NCI-H1930 (cell line): ENCODE results near the gene LTBP1.

Source experiments
- DNase-seq, 2 experiments: peaks; one replicate each; lab custom pipeline; 2025; lab: John Stamatoyannopoulos, UW

The LTBP1 gene

DNA sequence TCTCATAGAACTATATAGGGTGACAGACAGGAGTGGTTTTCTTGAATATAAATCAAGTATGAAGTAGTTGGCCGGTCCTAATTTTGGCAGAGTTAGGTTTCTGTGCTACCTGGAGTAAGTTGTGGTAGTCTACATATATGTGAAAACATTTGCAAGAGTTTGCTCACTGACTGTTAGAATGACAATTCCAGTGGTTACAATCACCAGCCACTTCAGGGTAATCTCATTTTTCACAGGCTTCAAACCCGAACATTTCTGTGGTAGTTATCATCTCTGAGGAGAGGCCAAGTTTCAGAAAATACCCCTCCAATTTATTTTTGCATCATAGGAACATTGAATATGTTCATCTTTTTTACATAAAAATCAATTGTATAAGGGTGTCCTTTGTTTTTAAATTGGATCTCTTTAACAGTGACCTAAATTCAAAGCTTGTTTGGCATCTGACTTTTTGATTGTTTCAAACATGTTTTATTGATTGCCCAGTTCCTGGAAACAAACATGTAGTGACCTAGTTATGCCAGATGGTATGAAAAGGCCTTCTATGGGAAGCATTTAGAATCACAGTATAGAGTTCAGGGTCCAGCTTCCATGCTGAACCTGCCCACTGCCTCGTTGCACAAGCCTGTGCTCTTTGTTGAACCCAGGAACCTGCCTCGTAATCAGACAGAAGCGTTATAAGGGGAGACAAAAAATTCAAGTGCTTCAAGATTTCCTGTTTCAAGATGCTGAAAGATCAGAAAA, 250.6 kb downstream of the LTBP1 start:
- no peak for DNase-seq

DNA sequence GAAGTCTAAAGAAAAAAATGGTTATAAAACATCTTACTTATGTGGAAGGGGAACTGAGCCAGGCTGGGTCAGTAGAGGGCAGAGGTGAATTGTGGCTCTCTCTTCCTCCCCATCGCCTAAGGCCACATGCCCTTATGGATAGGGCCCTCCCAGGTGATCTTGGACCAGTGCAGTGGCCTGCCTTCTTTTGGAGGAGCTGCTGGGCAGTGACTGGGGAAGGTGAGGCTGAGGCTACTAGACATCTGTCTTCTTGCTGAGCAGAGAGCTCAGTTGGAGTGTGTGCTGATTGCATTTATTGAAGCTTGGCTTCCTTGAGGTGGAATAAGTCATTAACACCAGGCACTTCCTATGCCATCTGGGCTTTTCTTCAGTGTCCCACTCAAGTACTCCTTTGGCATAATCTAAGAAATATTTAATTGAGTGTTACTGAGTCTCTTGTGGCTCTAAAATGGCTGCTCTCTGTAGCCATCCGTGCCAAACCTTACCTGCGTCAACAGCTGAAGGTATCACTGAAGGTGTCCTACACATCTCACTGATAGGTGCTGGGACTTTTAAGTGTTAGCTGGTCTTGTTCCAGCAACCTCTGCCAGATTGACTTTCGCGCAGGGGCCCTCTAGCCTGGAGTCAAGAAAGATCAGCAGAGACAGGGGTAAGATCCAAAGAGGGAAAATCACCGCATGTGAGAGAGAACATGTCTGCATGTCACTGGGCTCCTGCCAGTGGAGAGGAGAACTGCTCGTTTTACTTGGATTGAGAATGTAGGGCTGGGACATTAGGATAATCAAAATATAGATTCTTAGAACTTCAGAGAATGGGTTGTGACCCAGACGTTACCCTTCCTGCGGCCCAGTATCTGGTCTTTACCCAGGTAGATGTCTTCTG, 256.1 kb downstream of the LTBP1 start:
- no peak for DNase-seq

DNA sequence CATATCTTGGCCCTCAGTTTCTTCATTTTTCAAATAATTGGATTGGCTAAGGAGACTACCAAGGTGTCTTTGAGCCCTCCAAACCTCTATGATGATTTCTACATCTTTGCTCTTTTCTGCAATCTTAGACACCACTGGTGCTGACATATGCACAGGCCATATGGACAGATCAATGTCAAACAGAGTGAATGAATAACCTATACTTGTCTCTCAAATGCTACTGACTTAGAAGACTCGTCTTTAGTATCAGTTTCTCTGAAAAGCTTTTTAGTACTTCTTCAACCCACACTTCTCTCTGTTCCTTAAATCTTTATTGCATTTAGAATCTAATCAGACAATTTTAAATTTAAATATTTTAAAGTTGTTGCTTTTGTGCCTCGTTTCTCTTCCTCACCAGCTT, 258.2 kb downstream of the LTBP1 start:
- DNase-seq, result no peak

DNA sequence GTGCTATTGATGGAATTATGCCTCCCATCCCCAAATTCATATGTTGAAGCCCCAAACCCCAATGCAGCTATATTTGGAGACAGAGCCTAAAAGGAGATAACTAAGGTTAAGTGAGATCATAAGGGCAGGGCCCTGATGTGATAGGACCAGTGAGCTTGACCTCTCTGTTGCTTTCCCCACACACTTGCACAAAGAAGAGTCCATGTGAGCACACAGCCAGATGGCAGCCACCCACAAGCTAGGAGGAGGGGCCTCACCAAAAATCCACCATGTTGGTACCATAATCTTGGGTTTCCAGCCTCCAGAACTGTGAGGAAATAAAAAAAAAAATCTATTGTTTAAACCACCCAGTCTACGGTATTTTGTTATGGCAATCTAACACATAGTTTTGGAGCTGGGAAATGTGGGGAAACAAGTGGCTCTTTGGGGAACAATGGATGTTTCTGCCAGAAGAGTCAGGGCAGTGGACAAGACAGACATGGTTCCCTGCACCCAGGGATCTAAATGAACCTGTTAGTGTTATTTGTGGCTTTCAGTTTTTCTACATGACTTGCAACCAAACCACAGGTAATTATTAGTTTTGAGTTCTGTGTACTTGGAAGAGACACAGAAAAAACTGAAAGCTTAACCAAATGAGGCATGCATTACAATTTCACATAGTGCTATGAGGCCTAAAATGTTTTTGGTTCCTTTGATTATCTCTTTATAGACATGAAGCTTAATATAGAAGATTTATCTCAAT, 259.1 kb downstream of the LTBP1 start:
- no peak for DNase-seq

DNA sequence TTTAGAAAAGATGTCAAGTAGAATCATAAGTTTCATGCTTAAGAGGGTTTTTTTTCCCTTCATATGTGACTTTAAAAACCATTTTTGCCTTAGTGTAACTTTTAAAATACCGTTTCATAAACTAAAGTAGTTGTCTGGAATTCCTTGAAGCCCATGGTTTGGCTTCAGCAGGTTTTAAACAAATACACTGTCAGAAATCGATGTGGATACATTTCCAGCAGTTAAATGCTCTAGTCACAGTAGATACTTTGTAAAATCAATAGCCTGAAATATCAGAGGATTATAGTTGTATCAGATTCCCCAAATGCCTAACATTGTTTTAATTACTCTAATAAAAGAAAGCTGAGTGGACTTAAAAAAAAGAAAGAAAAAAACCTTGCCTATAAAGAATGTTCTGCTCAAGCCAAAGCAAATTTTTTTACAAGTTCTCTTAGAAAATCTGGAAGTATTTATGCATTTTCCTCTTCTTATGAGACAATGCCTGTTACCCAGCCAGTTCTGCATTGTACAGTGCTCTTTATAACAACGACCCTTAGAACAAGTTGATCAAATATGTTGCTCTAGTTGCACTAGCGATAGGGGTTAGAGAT, 260.5 kb downstream of the LTBP1 start:
- DNase-seq, result no peak

DNA sequence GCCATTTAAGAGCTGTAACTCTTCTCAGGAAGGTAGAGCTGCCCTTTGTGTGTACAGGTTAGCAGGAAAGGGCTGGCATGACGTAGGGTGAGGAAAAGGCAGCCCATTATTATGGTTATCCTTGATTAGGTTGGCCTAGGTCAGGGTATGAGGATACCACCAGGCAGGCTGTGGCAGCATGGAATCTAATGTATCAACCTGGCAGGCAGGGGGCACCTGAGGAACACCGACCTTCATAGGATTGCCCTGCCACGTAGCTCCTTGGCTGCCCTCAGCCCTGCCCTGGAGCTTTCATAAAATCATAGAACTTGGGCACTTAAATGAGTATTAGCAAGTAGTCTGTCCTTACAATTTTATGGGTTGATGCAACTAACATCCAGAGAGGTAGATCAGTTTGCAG, 261.6 kb downstream of the LTBP1 start:
- DNase-seq, result no peak

DNA sequence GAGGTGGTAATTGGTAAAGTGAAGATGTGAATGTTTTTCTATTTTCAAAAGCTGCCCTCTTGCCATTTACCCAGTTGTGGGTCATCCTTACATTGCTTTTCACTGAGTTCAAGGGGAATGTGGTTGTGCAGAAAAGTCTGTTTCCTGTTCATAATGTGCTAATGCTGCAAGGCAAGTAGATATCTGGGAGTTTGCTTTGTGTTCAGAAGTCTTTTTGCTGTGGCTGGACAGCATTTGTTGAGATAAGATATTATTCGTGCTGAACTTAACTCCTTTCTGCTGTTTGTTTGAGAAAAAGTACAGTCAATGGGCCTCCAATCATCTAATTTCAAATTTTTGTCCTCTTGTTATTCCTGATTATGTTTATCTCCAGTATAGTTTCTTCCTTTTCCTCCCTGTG, 263.2 kb downstream of the LTBP1 start:
- no peak for DNase-seq

DNA sequence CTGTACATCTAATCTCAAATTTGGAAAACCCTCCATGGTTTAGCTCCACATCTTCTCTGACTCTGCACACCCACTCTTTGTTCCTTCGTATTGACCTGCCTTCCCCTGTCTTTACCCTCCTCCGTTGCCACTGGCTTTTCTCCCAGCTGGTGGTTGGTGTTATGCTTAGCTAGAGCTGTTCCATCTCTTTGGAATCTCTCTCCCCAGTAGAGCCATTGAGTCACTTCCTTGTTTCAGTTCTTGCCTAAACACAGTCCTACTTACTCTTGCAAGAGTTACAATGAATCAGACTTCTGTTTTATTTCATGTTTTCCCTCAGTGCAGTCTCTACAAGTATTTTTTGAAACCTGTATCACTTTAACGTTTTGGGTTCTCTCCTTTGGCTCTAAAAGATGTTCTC, 263.9 kb downstream of the LTBP1 start:
- no peak for DNase-seq

DNA sequence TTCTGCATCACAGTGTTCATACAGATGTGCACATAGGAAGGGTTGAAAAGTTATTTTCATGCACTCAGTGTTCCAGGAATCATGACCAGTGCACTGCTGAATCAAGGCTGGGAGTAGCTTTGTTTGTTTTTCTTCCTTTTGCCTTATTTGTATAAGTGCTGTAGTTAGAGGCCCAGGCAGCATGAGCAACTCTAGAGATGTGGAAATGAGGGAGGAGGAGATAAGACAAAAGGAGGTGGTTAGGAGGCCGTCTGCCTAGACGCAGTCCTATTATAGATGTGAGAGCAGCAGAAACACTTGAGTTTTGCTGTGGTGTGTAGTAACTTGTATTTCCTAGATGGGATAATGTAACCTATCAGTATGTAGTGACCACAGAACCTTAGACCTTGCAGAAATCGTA, 265.4 kb downstream of the LTBP1 start:
- DNase-seq, result no peak

DNA sequence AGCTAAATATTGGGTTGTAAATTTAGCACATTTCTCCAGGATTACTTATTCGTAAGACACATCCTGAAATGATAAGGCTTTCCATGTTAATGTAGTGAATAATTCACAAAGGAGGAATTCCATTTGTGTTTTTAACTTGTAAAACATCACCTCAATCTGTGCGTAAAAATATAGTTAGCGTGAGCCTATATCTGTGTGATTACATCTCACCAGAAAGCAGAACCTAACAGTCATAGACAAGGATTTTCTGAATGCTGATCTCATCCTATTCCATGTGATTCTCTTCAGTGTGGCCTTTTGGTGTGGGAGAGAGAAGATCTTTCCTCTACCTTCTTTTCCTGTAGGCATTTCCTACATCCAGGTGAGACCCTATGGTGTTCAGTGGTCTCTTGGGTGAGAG, 266.5 kb downstream of the LTBP1 start:
- DNase-seq, result no peak

DNA sequence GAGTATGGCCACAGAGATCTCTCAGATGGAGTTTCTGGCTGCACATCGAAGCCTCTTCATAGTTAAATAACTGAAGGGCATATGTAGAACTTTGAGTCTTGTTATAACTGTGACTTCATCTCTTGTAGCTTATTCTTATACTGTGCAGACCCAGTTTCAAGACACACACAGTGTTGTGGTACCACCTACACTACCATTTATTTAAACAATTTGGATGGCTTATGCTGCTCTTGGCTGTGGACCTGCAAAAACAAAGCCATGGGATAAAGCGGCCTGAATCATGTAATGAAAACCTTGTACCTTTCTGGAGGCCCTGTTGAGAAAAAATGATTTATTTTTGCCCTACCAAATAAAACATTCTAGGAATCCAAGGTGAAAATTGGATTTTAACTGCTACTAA, 266.9 kb downstream of the LTBP1 start:
- no peak for DNase-seq

DNA sequence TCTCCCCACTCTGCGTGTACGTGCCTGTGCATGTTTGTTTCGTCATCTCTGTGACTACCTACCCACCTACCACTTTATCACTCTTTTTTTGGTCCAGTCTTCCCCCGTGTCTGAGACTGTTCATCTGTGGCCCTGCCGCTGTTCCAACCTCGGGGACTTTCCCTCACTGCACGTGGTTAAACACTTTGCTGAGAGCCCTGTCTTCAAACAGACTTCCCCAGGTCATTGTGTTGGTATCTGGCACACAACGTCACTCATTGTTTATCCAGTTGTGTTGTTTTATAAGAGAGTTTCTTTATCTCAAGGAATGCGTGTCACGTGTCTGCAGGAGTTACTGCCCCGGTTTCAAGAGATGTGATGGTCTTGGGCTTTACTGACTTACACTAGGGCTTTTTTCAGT, 267.7 kb downstream of the LTBP1 start:
- DNase-seq, result no peak

DNA sequence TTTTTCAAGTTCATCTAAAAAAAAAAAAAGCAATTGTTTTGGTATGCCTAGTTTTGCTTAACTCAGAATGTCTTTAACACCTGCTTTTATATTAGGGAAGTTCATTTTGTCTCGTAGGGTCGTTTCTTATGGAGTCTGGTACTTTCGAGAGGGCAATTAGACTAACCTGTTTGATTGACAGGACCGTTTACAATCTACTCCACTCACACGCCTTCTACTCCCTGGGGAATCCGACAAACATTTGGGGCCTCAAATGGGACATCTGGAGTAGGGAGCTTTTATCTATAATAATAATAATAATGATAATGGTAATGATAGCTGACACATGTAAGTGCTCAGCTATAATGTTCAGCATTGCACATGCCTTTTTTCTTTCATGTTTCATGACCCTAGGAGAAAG, 268.1 kb downstream of the LTBP1 start:
- no peak for DNase-seq

DNA sequence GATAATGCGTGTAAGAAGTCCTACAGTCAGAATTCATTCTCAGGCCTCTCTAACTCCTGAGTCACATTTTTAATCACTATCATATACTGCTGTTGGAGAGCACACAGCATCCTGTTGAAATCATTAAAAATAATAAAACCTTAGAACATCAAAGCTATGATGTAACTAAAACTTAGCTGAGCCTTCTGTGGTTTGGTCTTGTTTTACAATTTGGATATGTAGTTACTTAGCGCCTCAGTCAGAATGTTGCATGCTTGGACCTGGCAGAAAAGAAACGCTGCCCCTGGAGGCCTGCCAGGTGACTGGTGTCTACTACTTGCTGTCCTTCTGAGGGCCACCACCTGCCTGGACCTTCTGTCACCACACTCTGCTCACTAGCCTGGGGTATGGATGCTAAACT, 268.5 kb downstream of the LTBP1 start:
- DNase-seq, result no peak

DNA sequence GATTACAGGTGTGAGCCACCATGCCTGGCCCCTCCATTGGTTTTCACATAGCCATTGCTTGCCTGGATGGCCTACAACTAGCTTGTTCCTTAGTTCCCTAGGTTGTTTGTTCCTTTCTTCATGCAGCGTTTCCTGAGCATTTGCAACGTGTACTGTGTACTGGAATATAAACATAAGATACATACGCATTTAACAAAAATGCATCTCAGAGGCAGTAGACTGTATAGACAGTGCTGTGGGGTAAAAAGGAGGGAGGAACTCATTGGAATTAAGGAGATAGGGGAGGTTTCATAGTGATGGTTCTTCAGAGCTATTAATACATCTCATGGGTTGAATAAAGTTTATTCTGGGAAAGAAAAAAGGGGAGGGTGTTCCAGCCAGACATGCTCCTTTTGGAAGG, 269.2 kb downstream of the LTBP1 start:
- no peak for DNase-seq

DNA sequence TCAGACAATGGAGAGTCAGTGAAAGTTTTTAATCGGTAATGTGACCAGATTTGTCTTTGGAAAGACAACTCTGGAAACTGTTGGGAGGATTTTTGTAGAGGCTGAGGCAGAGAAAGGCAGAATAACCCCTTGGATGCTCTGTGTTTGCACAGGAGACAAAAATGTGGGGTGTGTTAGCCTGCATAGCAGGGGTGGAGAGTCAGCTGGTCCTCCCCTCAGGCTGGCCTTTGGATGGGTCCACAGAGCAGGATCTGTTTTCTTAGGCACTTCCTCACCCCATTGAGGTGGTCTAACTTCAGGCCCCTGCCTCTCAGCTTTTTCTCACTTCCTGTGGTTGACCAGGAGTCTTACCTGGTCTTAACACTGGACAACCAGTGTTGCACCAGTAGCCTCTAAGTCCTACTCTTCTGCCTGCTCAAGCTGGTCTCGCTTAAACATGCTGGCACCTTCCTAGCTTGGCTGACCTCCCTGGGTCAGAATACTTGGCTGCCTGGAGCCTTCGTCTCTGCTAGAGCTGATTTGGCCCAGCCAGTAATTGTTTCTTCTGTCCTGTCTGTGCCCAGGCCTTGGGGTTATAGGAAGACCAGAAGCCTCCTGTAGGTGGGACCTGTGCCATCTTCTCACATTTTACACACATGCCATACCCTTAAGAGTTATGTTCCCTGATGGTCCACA, 269.9 kb downstream of the LTBP1 start:
- no peak for DNase-seq

DNA sequence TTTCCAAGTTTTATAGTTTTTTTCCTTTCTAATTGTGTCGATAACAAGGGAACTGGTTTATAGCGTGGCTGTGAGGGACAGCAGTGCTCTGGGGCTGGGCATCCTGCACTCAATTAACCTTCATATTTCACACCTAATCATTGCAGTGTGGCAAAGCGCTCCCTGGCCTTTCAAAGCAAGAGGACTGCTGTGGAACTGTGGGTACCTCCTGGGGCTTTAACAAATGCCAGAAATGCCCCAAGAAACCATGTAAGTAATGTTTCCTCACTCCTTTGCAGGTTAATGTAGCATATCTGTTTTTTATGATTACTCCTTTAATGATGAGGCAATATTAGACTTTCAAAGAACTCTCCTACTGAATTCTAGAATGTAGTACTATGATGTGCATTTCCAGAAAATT, 270.7 kb downstream of the LTBP1 start:
- no peak for DNase-seq

DNA sequence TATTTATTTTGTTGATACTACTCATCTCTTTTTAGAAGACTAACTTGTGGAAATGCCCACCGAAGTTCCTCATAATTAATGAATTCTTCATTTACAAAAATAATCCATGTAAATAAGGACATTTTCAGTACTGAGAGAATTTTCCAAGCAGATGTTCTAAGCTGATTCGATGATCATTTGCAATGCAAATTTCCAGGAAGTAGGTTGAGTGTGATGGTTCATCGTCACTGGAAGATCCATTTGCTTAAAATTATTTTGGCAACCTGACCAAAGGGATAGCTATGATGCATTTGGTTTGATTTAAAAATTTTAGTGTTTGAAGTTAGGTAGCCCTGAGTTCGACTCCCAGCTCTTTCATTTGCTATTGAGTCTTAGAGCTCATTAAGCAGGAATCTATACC, 272.4 kb downstream of the LTBP1 start:
- no peak for DNase-seq

DNA sequence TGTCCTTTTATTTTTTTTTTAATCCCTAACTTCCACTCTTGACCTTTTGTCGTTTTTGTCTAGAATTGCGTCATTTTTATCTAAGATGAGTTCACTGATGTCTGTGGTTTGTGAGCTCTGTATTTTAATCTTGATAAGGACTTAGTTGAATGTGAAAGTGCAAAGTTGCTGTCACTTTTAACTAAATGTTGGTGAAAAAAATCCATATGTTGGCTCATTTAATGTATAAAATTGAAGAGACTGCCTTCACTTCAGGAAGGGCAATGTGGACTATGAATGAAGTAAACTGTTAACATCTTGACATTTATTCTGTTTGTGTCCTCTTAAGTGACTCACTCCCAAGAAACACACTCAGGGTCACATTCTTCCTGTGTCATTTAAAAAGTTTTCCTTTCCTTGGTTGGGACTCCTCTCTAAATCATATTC, 273.1 kb downstream of the LTBP1 start:
- no peak for DNase-seq

DNA sequence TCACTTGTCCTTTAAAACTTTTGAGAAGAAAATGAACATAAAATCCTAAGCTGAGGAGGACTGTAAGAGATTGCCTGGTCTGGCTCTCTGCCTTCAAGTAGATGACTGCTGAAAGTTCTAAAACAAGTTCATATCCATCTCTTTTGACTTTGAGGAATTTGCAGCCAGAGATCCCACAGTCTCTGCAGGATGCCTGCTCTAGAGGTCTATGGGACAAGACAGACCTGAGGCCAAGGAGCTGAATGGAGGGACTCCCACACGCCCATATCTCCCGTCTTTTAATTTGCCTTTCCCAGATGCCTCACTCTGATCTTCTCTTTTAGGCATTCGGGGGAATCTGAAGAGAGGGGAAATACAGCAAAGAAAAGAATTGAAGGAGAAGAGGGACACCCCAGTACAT, 273.8 kb downstream of the LTBP1 start:
- no peak for DNase-seq

DNA sequence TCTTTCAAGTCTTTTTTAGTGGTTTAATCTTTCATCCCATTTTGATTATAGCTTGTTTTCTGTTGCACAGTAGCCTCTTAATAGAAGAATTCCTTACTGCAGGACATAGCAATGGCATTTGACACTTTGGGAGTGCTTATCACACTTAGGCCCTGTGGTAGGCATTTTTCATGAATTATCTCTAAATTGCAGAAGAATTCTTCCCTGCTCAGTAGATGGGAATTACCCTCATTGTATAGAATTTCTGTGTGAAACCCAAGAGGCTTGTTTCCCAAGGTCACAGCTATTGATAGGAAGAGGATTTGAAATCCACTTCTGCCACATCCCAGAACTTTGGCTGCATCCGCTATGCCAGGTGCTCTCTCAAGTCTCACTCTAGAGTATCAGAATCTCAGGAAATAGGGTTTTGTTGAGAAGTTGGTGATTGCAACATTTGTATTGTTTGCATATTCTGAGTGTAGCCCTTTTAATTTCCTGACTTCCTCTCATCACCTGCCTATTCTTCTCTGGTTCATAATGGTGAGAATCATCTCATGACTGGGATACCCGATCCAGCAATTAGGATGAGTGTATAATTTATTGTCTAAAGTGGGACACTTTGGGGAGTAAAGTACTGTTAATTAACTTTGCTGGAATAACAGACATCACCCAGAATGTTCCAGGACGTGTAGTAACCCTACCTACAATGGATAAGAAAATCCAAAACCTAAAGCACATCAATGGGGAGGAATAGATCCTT, 274.5 kb downstream of the LTBP1 start:
- DNase-seq, result no peak
